ENCODE data around the gene THBS2.

The THBS2 gene

GRCh38 chr6:169177516-169178166, 76.0 kb downstream of the THBS2 start:
- DNase-seq = no peak

GRCh38 chr6:169176361-169176991, 77.2 kb downstream of the THBS2 start:
- no peak for DNase-seq

GRCh38 chr6:169175360-169175887, 78.2 kb downstream of the THBS2 start:
- DNase-seq = no peak

- no peak for DNase-seq
These were observed 78.9 kb downstream of the THBS2 start for GRCh38 chr6:169174516-169175359.

GRCh38 chr6:169173532-169174268, 79.9 kb downstream of the THBS2 start:
- DNase-seq = no peak

GRCh38 chr6:169172946-169173345, 80.7 kb downstream of the THBS2 start:
- no peak for DNase-seq

- DNase-seq = no peak
These were observed 81.2 kb downstream of the THBS2 start for GRCh38 chr6:169172456-169172855.

- no peak for DNase-seq
These were observed 81.7 kb downstream of the THBS2 start for GRCh38 chr6:169171951-169172350.

- DNase-seq = no peak
These were observed 82.6 kb downstream of the THBS2 start for GRCh38 chr6:169171016-169171415.

GRCh38 chr6:169170583-169170955, 83.1 kb downstream of the THBS2 start:
- DNase-seq = no peak

GRCh38 chr6:169169941-169170582, 83.6 kb downstream of the THBS2 start:
- DNase-seq = no peak

GRCh38 chr6:169169375-169169774, 84.3 kb downstream of the THBS2 start:
- no peak for DNase-seq

GRCh38 chr6:169168706-169169105, 84.9 kb downstream of the THBS2 start:
- DNase-seq = no peak

GRCh38 chr6:169168302-169168630, 85.4 kb downstream of the THBS2 start:
- no peak for DNase-seq

- DNase-seq = no peak
These were observed 85.9 kb downstream of the THBS2 start for GRCh38 chr6:169167581-169168301.

- DNase-seq = no peak
These were observed 86.6 kb downstream of the THBS2 start for GRCh38 chr6:169166896-169167580.

Measured in NCI-H146 (cell line).